H1 (cell line): ENCODE data around the gene KRT4. TPM values are rescaled to one million over a fixed set of nuclear protein-coding genes. Genes with fewer than 3 reads are reported as not detected.
A peak's percentile ranks its signal among the peaks of the same experiment; 100 is the strongest.

ENCODE experiments used
- CTCF ChIA-PET: fragments of 300-600 bp; sonication (Branson Sonifier 250); formaldehyde crosslinking; loops from one replicate; lab custom pipeline; 2021; ENCODE audit not compliant: partially characterized antibody; lab: Charles Lee
- POLR2A ChIA-PET: fragments of 300-600 bp; sonication (Branson Sonifier 250); formaldehyde crosslinking; loops from one replicate; lab custom pipeline; 2021; ENCODE audit warnings: inconsistent platforms; ENCODE audit not compliant: partially characterized antibody; lab: Charles Lee
- DNase-seq, 2 experiments: peaks; one replicate each; pipeline versions ENCODE4 v3.0.0 to v3.0.0-alpha.2; 2010 to 2022; ENCODE audit warnings: low spot score in 2 of 2, low read depth in 1 of 2, mixed read lengths in 1 of 2
- FAIRE-seq: peaks from 2 replicates; lab custom pipeline; 2011; peaks lifted over from hg19 to GRCh38; lab: Jason Lieb, UNC
- H2AFZ ChIP-seq: 2 replicates; pipeline ENCODE4 v1.8.1; 2012; ENCODE audit warnings: low read length, inconsistent platforms
- H2AK5ac ChIP-seq: 2 replicates; pipeline ENCODE4 v1.6.1; 2013; ENCODE audit warnings: low read depth, low read length
- H2BK120ac ChIP-seq: replicated peaks from 2 replicates; pipeline ENCODE3; 2013; ENCODE audit warnings: low read depth, low read length, inconsistent platforms
- H2BK12ac ChIP-seq: 2 replicates; pipeline ENCODE4 v1.6.1; 2013; ENCODE audit warnings: low read depth, low read length
- H2BK15ac ChIP-seq: 2 replicates; pipeline ENCODE4 v1.6.1; 2013; ENCODE audit warnings: low read length
- H2BK20ac ChIP-seq: 2 replicates; pipeline ENCODE4 v1.6.1; 2013; ENCODE audit warnings: low read length
- H2BK5ac ChIP-seq: 2 replicates; pipeline ENCODE4 v1.6.1; 2013; ENCODE audit warnings: low read depth, low read length
- H3K14ac ChIP-seq: 2 replicates; pipeline ENCODE4 v1.6.1; 2013; ENCODE audit warnings: inconsistent platforms; ENCODE audit not compliant: insufficient read length
- H3K18ac ChIP-seq: 2 replicates; pipeline ENCODE4 v1.6.1; 2013; ENCODE audit warnings: low read length; ENCODE audit errors: extremely low read depth
- H3K23ac ChIP-seq: 2 replicates; pipeline ENCODE4 v1.6.1; 2013; ENCODE audit warnings: inconsistent platforms; ENCODE audit not compliant: insufficient read length
- H3K23me2 ChIP-seq: 2 replicates; pipeline ENCODE4 v1.6.1; 2013; ENCODE audit warnings: low read depth, low read length
- H3K27ac ChIP-seq: 2 replicates; pipeline ENCODE4 v1.6.1; 2011; ENCODE audit warnings: low read depth, low read length, inconsistent platforms
- H3K27me3 ChIP-seq, 4 experiments: replicated peaks in 1 of 4; 1 replicate in 1 of 4; 2 replicates in 3 of 4; pipeline versions ENCODE4 v1.6.1 to v1.8.1; 2011 to 2013; ENCODE audit warnings: low read length in 3 of 4, mild to moderate bottlenecking in 3 of 4, inconsistent platforms in 2 of 4, mixed read lengths in 2 of 4, moderate library complexity in 1 of 4; ENCODE audit not compliant: control insufficient read depth in 3 of 4, insufficient read depth in 3 of 4; ENCODE audit errors: extremely low read depth in 1 of 4
- H3K36me3 ChIP-seq, 4 experiments: 2 replicates each; pipeline versions ENCODE4 v1.6.1 to v1.8.1; 2011 to 2013; ENCODE audit warnings: mild to moderate bottlenecking in 4 of 4, low read length in 3 of 4, moderate library complexity in 2 of 4, control low read depth in 1 of 4, inconsistent platforms in 1 of 4; ENCODE audit not compliant: insufficient read depth in 4 of 4, control insufficient read depth in 2 of 4
- H3K4ac ChIP-seq: replicated peaks from 2 replicates; pipeline ENCODE3; 2013; ENCODE audit warnings: low read length, low read depth, mixed read lengths, inconsistent platforms; ENCODE audit not compliant: insufficient read length
- H3K4me1 ChIP-seq, 4 experiments: replicated peaks in 1 of 4; 1 replicate in 1 of 4; 2 replicates in 3 of 4; pipeline versions ENCODE4 v1.6.1 to v1.8.1; 2011 to 2013; ENCODE audit warnings: low read length in 3 of 4, inconsistent platforms in 2 of 4, mixed read lengths in 1 of 4; ENCODE audit not compliant: insufficient read depth in 4 of 4, control insufficient read depth in 3 of 4
- H3K4me2 ChIP-seq, 2 experiments: 2 replicates each; pipeline versions ENCODE4 v1.6.1 to v1.8.1; 2011 to 2013; ENCODE audit warnings: low read depth in 2 of 2, low read length in 2 of 2, control low read depth in 1 of 2, inconsistent platforms in 1 of 2, mild to moderate bottlenecking in 1 of 2; ENCODE audit not compliant: insufficient read depth in 1 of 2
- H3K4me3 ChIP-seq, 4 experiments: fragments of 200-600, 300-600 bp in 1 of 4; sonication (generic), shearing (Covaris generic), sonication (Bioruptor Twin) in 1 of 4; 2 replicates each; pipeline versions ENCODE4 v1.5.1 to v1.8.1; 2011 to 2016; ENCODE audit warnings: low read length in 4 of 4, low read depth in 3 of 4, control low read depth in 2 of 4, inconsistent platforms in 2 of 4, mild to moderate bottlenecking in 2 of 4, mixed read lengths in 1 of 4, moderate library complexity in 1 of 4; ENCODE audit not compliant: insufficient read depth in 2 of 4; ENCODE audit errors: extremely low read depth in 1 of 4
- H3K56ac ChIP-seq: replicated peaks from 2 replicates; pipeline ENCODE3; 2013; ENCODE audit warnings: low read depth, mild to moderate bottlenecking, mixed read lengths, low read length, inconsistent platforms; ENCODE audit not compliant: insufficient read length
- H3K79me1 ChIP-seq: 2 replicates; pipeline ENCODE4 v1.6.1; 2013; ENCODE audit warnings: low read depth, low read length, control low read depth
- H3K79me2 ChIP-seq, 2 experiments: 2 replicates each; pipeline versions ENCODE4 v1.6.1 to v1.8.1; 2012 to 2013; ENCODE audit warnings: low read length in 2 of 2, mild to moderate bottlenecking in 2 of 2, inconsistent platforms in 1 of 2; ENCODE audit not compliant: insufficient read depth in 2 of 2, control insufficient read depth in 1 of 2
- H3K9ac ChIP-seq, 4 experiments: replicated peaks in 1 of 4; 1 replicate in 1 of 4; 2 replicates in 3 of 4; pipeline versions ENCODE4 v1.6.1 to v1.8.1; 2011 to 2013; ENCODE audit warnings: low read depth in 3 of 4, low read length in 3 of 4, control low read depth in 2 of 4, mild to moderate bottlenecking in 2 of 4, moderate library complexity in 2 of 4, inconsistent platforms in 1 of 4; ENCODE audit errors: extremely low read depth in 1 of 4
- H3K9me3 ChIP-seq, 2 experiments: 2 replicates each; pipeline versions ENCODE4 v1.6.1 to v1.8.1; 2012 to 2013; ENCODE audit warnings: mild to moderate bottlenecking in 2 of 2, moderate library complexity in 2 of 2, control low read depth in 1 of 2, inconsistent platforms in 1 of 2, low read depth in 1 of 2, low read length in 1 of 2, mixed read lengths in 1 of 2; ENCODE audit not compliant: insufficient read depth in 2 of 2
- H4K20me1 ChIP-seq, 2 experiments: replicated peaks in 1 of 2; 2 replicates each; pipeline versions ENCODE3 to v1.8.1; 2011 to 2013; ENCODE audit warnings: inconsistent platforms in 2 of 2, low read length in 2 of 2, mild to moderate bottlenecking in 1 of 2; ENCODE audit not compliant: insufficient read depth in 2 of 2, control insufficient read depth in 1 of 2
- H4K5ac ChIP-seq: 2 replicates; pipeline ENCODE4 v1.6.1; 2013; ENCODE audit warnings: low read length, low read depth, mixed read lengths, inconsistent platforms; ENCODE audit not compliant: insufficient read length
- H4K8ac ChIP-seq: 2 replicates; pipeline ENCODE4 v1.8.0; 2013; ENCODE audit warnings: mild to moderate bottlenecking, moderate library complexity, low read length, inconsistent platforms; ENCODE audit not compliant: insufficient read depth; ENCODE audit errors: extremely low read depth
- H4K91ac ChIP-seq: replicated peaks from 2 replicates; pipeline ENCODE3; 2013; ENCODE audit warnings: low read length, mixed read lengths, inconsistent platforms; ENCODE audit not compliant: insufficient read length
- CBX5 ChIP-seq: fragments of 300-800, 300-1000 bp; sonication (generic); IDR thresholded peaks from 2 replicates; pipeline ENCODE4 v1.7.1; 2016; ENCODE audit warnings: antibody characterized with exemption, low read length, low read depth
- CREB1 ChIP-seq: IDR thresholded peaks from 2 replicates; pipeline ENCODE4 v1.6.1; 2012; ENCODE audit warnings: inconsistent platforms
- EP300 ChIP-seq, 2 experiments: IDR thresholded peaks; 1 replicate in 1 of 2; 2 replicates in 1 of 2; pipeline ENCODE4 v1.6.1; 2011 to 2012; ENCODE audit warnings: low read depth in 2 of 2, low read length in 2 of 2, mild to moderate bottlenecking in 2 of 2, borderline replicate concordance in 1 of 2, inconsistent platforms in 1 of 2, moderate library complexity in 1 of 2
- FOSL1 ChIP-seq: IDR thresholded peaks from 2 replicates; pipeline ENCODE4 v1.6.1; 2011; ENCODE audit warnings: mild to moderate bottlenecking, low read depth, low read length, moderate library complexity; ENCODE audit not compliant: insufficient read depth
- GABPA ChIP-seq: IDR thresholded peaks from 2 replicates; pipeline ENCODE4 v1.6.1; 2011; ENCODE audit warnings: mild to moderate bottlenecking, low read length, moderate library complexity, borderline replicate concordance; ENCODE audit not compliant: insufficient read depth
- HDAC2 ChIP-seq, 2 experiments: fragments of 300-600 bp in 1 of 2; sonication (generic) in 1 of 2; IDR thresholded peaks; 2 replicates each; pipeline ENCODE4 v1.6.1; 2011 to 2012; ENCODE audit warnings: low read depth in 2 of 2, low read length in 2 of 2, mild to moderate bottlenecking in 2 of 2, moderate library complexity in 2 of 2, borderline replicate concordance in 1 of 2, inconsistent platforms in 1 of 2
- HDAC6 ChIP-seq: IDR thresholded peaks from one replicate; pipeline ENCODE4 v1.7.1; 2012; ENCODE audit warnings: low read depth, mild to moderate bottlenecking, inconsistent platforms, low read length, moderate library complexity
- KDM5A ChIP-seq: fragments of 200-600 bp; IDR thresholded peaks from 2 replicates; pipeline ENCODE4 v1.7.1; 2012; ENCODE audit warnings: mild to moderate bottlenecking, low read length, inconsistent platforms, mixed read lengths
- RFX5 ChIP-seq: IDR thresholded peaks from 2 replicates; pipeline ENCODE4 v1.6.1; 2011; ENCODE audit warnings: low read depth, low read length, improper control_type of control experiment, borderline replicate concordance
- YY1 ChIP-seq: IDR thresholded peaks from 2 replicates; pipeline ENCODE4 v1.6.1; 2011; ENCODE audit warnings: low read depth, mild to moderate bottlenecking, low read length
- WGBS, 2 experiments: shearing (Covaris generic) in 1 of 2; methylation state at CpG; one replicate each; pipeline versions ENCODE4 v1.1.6 to v1.1.7; 2013 to 2015; ENCODE audit warnings: low lambda C conversion rate in 2 of 2, mixed read lengths in 2 of 2, inconsistent platforms in 1 of 2, low coverage in 1 of 2, missing lambda C conversion rate in 1 of 2; ENCODE audit not compliant: insufficient replicate concordance in 2 of 2, insufficient coverage in 1 of 2, insufficient read length in 1 of 2; ENCODE audit errors: extremely low coverage in 1 of 2, missing lambda C conversion rate in 1 of 2; 5-methylcytosine and 5-hydroxymethylcytosine counted together
- polyA plus RNA-seq, 7 experiments: library from polyadenylated mRNA; depleted of rRNA in 3 of 7; stranded (reverse) in 5 of 7; unstranded in 2 of 7; fragments of >200 nt in 5 of 7; fragments of 200-250 nt in 2 of 7; gene quantifications; 1 replicate in 5 of 7; 2 replicates in 1 of 7; 4 replicates in 1 of 7; pipeline versions ENCODE4 v1.2.1 to v1.2.3, GENCODE V29; 2011 to 2013; ENCODE audit warnings: missing spikeins in 2 of 7, mixed read lengths in 2 of 7
- total RNA-seq: library from RNA; stranded (reverse); fragmentation: NEBNext Ultra II Directional; extraction: Animal tissue kit (Norgen Biotek cat#: 25700); gene quantifications from 2 replicates; pipeline ENCODE4 v1.2.1, GENCODE V29; 2021
- TF ChIP-seq, protein P1 (sequence below): IDR thresholded peaks from 2 replicates; pipeline ENCODE4 v1.6.1; 2012; ENCODE audit warnings: inconsistent platforms

The KRT4 gene
- total and polyA plus RNA-seq, 2 of the 8 experiments (the other 6 are each of a cell fraction or from before 2014, with no cell fraction given), result not detected

DNA sequence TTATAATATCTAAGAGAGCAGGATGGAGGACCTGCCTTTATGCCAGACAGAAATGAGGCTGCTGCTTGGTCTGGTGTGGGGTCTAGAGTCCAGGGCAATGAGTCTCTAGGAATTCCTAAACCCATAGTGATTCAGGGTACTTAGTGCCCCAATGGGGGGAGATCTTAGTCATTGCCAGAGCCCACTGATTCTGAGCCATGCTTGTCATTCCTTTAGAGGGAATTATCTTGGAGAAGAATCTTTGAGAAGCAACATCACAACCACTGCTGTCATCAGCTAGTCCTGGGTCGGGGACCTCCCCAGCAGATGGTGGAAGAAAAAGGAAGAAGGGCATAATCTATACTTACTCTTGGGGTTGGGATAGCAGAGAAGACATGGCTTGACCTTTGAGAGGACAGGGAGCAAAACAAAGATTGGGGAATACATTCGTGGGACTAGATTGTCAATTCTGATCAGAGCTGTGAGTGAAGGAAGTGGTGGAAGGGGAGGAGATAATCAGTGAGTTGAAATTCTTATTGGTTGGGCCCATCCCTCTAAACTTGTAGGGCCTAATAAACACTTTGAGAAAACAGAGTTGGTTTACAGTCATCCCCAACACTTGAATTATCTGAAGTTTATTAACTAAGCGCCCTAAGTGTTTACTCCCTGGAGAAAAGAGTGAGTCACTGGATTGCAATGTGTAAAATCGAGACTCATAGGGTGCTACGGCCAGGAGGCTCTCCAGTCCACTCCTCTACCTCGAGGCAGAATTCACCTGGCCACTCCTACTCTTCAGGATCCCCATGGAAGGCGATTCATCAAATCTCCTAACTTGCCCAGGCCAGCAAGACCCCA lies 15.0 kb downstream of the KRT4 start:
- Histone ChIP-seq H3K27me3 (no peaks in the 10 kb centered on the region), H2AK5ac (peak overlapping the region; percentile 76; the same call in 1 of the 2 replicates), H2BK15ac (no peak overlapping the region; the same call in 1 of the 2 replicates), H2AFZ (no peak overlapping the region), H3K9ac (no peak overlapping the region), H2BK12ac (peak overlapping the region; percentile 84; the same call in 1 of the 2 replicates), H3K4ac (no peak overlapping the region), H3K4me1 (peaks cover 0 to 11% (median 2%) of the 10 kb centered on the region in 4 experiments; a peak in 3 of 7 replicates), H4K20me1 (no peaks in the 10 kb centered on the region), H2BK20ac (no peak overlapping the region), H3K23me2 (peaks cover 2% of the 10 kb centered on the region; the same call in 1 of the 2 replicates), H3K79me2 (no peaks in the 10 kb centered on the region), H3K23ac (no peak overlapping the region), H2BK120ac (no peak overlapping the region), H3K79me1 (no peaks in the 10 kb centered on the region), H3K18ac (no peak overlapping the region), H4K5ac (no peak overlapping the region), H3K27ac (no peak overlapping the region), H3K36me3 (no peaks in the 10 kb centered on the region), H4K8ac (no peak overlapping the region), H3K4me3 (no peak overlapping the region), H3K4me2 (no peak overlapping the region; a peak in 1 of 4 replicates), H2BK5ac (no peak overlapping the region; the same call in 1 of the 2 replicates), H3K9me3 (no peaks in the 10 kb centered on the region; a peak in 1 of 4 replicates), H3K56ac (no peak overlapping the region), H3K14ac (no peak overlapping the region), H4K91ac (no peak overlapping the region)
- POLR2A ChIA-PET, result no interaction called here
- WGBS, 2 experiments, result 58% methylated on average over 7 of the region's 7 CpGs; no CpG with 5 or more reads in 1 of the 2 experiments
- no peak for FAIRE-seq
- no peak for DNase-seq
- CTCF ChIA-PET, result interaction anchor here (1.9 kb wide), 1 partner anchor 27 kb away, joined by 4 read pairs; no protein-coding TSS in a partner anchor
- no peak for TF ChIP-seq GABPA
- TF ChIP-seq RFX5, result no peak
- TF ChIP-seq HDAC6, result no peak
- TF ChIP-seq, protein P1, sequence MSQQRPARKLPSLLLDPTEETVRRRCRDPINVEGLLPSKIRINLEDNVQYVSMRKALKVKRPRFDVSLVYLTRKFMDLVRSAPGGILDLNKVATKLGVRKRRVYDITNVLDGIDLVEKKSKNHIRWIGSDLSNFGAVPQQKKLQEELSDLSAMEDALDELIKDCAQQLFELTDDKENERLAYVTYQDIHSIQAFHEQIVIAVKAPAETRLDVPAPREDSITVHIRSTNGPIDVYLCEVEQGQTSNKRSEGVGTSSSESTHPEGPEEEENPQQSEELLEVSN, result no peak
- TF ChIP-seq EP300 (IDR thresholded peaks at IDR 0.05; ENCODE audit: borderline replicate concordance in 1 of 2, low read depth in 2 of 2, low read length in 2 of 2), result no peak
- TF ChIP-seq YY1, result no peak
- TF ChIP-seq HDAC2 (IDR thresholded peaks at IDR 0.05; ENCODE audit: borderline replicate concordance in 1 of 2, low read depth in 2 of 2, low read length in 2 of 2), result no peak
- no peak for TF ChIP-seq CREB1
- TF ChIP-seq FOSL1, result no peak
- no peak for TF ChIP-seq CBX5
- no peak for TF ChIP-seq KDM5A
